NB4 (cell line): Measurements from ENCODE around the gene CPED1.

ENCODE experiments used
- DNase-seq: peaks from one replicate; pipeline ENCODE4 v3.0.0; 2010; ENCODE audit warnings: low read depth
- H3K4me3 ChIP-seq: one replicate; pipeline ENCODE4 v1.5.1; 2011; ENCODE audit warnings: mild to moderate bottlenecking, low read depth, low read length, moderate library complexity
- MYC ChIP-seq: IDR thresholded peaks from 2 replicates; pipeline ENCODE4 v1.6.1; 2011; ENCODE audit warnings: low read depth, low read length
- POLR2A ChIP-seq: IDR thresholded peaks from 2 replicates; pipeline ENCODE4 v1.6.1; 2011; ENCODE audit warnings: mild to moderate bottlenecking; ENCODE audit not compliant: insufficient read length; ENCODE audit errors: extremely low read depth
- TF ChIP-seq, protein P1 (sequence below): IDR thresholded peaks from 2 replicates; pipeline ENCODE4 v1.6.1; 2011; ENCODE audit warnings: low read depth, low read length
- TF ChIP-seq, protein P2 (sequence below): IDR thresholded peaks from one replicate; pipeline ENCODE4 v1.5.1; 2012; ENCODE audit warnings: low read depth, low read length

The CPED1 gene

DNA sequence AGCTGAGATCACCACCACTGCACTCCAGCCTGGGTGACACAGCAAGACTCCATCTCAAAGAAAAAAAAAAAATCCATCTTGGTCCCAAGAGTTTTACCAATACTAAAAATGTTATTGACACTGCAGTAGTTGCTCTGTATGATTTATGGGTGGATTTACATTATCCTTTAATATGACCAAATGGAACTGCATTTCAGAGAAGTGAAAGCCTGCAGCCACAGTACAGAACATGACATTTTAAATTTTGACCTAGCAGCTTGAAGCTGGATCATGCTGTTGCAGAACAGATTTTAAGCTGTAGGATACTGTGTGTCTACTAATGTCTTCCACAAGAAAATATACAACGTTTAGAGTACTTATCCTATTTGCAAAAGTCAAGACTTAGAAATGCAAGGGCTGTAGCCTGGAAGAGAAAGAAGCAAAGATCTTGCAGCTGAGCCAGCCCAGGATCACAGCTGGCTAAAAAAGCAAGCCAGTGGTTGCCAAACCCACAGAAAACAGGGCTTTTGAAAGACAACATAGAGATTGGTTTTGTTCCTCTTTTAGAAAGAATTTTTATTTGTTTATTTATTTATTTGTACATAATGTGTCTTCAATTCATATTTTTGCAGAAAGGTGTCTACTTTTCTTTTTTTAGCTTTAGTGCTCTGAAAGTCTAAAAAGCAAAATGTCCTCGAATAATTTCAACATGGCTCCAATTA lies 285.1 kb downstream of the CPED1 start:
- TF ChIP-seq MYC, result no peak
- TF ChIP-seq, protein P1, sequence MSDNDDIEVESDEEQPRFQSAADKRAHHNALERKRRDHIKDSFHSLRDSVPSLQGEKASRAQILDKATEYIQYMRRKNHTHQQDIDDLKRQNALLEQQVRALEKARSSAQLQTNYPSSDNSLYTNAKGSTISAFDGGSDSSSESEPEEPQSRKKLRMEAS, result no peak
- TF ChIP-seq POLR2A, result no peak
- TF ChIP-seq, protein P2, sequence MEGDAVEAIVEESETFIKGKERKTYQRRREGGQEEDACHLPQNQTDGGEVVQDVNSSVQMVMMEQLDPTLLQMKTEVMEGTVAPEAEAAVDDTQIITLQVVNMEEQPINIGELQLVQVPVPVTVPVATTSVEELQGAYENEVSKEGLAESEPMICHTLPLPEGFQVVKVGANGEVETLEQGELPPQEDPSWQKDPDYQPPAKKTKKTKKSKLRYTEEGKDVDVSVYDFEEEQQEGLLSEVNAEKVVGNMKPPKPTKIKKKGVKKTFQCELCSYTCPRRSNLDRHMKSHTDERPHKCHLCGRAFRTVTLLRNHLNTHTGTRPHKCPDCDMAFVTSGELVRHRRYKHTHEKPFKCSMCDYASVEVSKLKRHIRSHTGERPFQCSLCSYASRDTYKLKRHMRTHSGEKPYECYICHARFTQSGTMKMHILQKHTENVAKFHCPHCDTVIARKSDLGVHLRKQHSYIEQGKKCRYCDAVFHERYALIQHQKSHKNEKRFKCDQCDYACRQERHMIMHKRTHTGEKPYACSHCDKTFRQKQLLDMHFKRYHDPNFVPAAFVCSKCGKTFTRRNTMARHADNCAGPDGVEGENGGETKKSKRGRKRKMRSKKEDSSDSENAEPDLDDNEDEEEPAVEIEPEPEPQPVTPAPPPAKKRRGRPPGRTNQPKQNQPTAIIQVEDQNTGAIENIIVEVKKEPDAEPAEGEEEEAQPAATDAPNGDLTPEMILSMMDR, result no peak
- no peak overlapping the region for H3K4me3 ChIP-seq
- DNase-seq, result no peak

DNA sequence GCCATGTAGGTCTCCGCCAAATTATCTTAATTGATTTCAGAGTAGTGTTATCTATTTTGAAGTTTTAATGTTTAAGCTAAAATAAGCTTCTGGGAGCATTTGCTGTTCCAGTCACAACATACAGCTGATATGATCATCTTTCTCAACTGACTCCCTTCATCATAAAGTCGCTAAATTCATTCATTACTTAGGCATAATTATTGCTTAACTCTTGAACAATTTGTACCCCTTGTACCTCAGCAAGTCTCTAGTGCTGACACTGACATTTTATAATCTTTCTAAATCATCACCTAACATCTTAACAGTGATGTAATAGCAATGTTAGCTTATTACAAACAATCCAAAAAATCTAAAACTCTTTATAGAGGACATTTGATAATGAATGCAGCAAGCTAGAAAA lies 286.0 kb downstream of the CPED1 start:
- no peak overlapping the region for H3K4me3 ChIP-seq
- no peak for DNase-seq
- TF ChIP-seq MYC, result no peak
- TF ChIP-seq, protein P2, result no peak
- TF ChIP-seq, protein P1, result no peak
- no peak for TF ChIP-seq POLR2A

DNA sequence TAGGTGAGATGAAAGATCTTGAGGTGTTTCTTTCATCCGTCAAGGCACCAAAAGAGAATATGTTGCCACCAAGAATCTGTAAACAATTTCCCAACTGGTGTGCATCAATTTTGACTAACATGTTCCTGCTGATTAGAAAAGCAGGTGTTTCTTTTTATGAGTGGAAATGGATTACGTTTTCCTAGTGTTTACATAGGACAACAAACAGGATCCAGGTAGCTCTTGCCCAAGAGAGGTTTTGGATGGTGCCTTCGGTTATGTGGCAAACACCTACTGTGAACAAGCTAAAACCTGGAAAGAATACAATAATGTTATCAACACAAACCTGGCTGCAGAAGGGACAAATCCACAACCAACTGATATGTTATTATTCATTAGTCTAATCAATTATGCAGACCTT lies 286.7 kb downstream of the CPED1 start:
- TF ChIP-seq, protein P2, result no peak
- TF ChIP-seq, protein P1, result no peak
- TF ChIP-seq POLR2A (no peak), MYC (no peak)
- no peak for DNase-seq
- H3K4me3 ChIP-seq, result no peak overlapping the region

DNA sequence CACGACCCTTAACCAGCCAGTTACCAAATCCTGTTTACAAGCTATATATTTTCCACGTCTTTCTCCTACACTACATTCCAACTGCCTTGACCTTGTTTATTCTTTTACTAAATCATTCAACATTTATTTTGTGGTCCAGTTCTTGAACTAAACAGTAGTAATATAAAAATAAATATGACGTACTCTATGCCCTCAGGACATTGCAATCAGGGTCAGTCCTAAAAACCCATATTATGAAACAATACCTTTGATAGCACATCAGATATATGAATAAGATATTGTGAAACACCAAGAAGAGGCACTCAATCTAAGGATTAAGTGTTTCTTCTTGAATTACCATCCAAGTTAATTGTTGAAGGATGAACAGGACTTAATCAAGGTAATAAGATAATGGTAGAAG lies 287.8 kb downstream of the CPED1 start:
- TF ChIP-seq, protein P2, result no peak
- no peak overlapping the region for H3K4me3 ChIP-seq
- DNase-seq, result no peak

DNA sequence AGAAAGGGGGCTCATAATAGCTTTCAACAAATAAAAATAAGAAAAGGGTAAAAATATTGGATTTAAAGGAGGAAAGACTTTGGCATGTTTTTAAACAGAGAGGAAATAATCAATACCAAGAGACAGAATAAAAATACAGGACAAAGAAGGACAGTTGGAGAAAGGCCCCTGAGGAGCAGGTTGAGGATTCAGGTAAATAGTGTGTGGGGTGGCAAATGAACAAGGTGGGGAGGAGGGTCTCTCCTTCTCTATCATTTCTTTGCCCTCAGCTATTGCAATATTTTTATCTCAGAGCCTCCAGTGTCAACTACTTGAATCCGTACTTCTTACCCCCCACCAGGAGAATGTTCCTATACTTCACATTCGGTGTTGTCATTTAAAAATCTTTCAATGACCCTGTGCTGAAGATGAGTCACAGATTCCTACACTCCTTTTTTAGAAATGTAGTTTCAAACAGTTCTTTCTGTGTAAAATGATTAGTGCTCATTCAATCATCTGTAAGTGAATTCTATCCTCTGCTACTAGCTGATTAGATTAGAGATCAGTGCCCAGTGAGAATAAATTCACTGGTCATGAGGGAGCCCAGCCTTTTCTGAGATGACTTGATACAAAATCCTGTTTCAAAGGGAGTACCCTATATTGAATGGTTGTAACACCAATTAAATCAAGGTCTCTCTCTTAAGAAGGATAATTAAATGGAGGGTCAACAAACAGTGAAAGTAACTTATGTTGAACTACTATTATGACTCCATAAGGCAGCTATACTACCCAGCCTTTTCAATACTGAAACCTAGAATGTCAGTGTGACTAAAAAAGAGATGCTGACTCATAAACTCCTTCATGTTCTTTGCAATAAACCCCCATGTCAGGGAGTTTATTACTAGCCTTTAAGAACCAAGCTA lies 289.9 kb downstream of the CPED1 start:
- DNase-seq, result no peak
- TF ChIP-seq POLR2A (no peak), MYC (no peak)
- TF ChIP-seq, protein P1, result no peak
- TF ChIP-seq, protein P2, result no peak
- H3K4me3 ChIP-seq, result no peak overlapping the region
